ENCODE data around the gene PXDN.
"Not testable (repeated sequence)": the region's sequence is repeated elsewhere in the genome, so short reads cannot be mapped to it uniquely, and the experiment has no call there.

Gene PXDN

GRCh38 chr2:1728821-1729220 is 15.5 kb downstream of the PXDN start:
- no peaks in the 10 kb centered on the region for H3K4me1 Mint-ChIP-seq
- no peak for ATAC-seq (replicated peaks; ENCODE audit: extremely low read depth, poor library complexity, severe bottlenecking)
- no peaks in the 10 kb centered on the region for H3K9me3 Mint-ChIP-seq
- no peaks in the 10 kb centered on the region for H3K27me3 Mint-ChIP-seq
- no peak for DNase-seq (ENCODE audit: low spot score in 2 of 2)
- no peak overlapping the region for H3K27ac Mint-ChIP-seq (ENCODE audit: low read depth)
- no peak overlapping the region for H3K4me3 Mint-ChIP-seq
- no peaks in the 10 kb centered on the region for H3K36me3 Mint-ChIP-seq (ENCODE audit: insufficient read depth)

GRCh38 chr2:1727796-1728474 is 16.4 kb downstream of the PXDN start:
- Mint-ChIP-seq H3K27me3 (no peaks in the 10 kb centered on the region), H3K4me1 (no peaks in the 10 kb centered on the region), H3K4me3 (no peak overlapping the region), H3K9me3 (no peaks in the 10 kb centered on the region), H3K27ac (ENCODE audit: low read depth) (no peak overlapping the region), H3K36me3 (ENCODE audit: insufficient read depth) (no peaks in the 10 kb centered on the region)
- no peak for DNase-seq (ENCODE audit: low spot score in 2 of 2)
- no peak for ATAC-seq (replicated peaks; ENCODE audit: extremely low read depth, poor library complexity, severe bottlenecking)

DNA sequence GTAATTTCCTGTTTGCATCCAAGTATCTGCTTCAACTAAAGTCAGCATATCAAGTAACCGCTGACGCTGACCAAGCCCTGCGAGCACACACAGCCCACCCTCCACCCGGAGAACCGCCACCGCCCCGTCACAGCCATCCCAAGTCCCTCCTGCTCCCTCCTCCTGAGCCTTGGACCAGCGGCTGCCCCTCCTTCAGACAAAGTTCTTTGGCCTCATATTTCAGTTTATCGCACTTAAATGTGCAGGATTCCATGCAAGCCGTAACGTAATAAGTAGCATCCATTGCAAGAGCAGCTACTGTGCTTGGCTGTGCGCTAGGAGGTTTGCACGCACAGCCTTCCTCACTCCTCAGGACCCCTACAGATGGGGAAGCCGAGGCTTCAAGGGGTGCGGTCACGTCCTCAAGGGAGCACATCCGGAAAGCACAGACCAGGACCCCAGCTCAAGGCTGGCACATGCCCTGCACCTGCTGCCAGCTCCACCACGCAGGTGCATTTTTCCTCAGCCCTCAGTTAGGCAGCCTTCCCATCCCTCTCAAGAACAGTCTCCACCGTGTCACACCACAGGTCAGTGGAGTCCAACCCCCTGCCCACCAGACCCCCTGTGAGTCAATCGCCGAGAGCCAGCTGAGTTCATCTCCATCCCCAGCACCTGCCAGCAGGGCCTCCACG is 17.1 kb downstream of the PXDN start:
- no peaks in the 10 kb centered on the region for H3K27me3 Mint-ChIP-seq
- no peaks in the 10 kb centered on the region for H3K4me1 Mint-ChIP-seq
- no peak overlapping the region for H3K4me3 Mint-ChIP-seq
- H3K36me3 Mint-ChIP-seq (ENCODE audit: insufficient read depth), result no peaks in the 10 kb centered on the region
- no peaks in the 10 kb centered on the region for H3K9me3 Mint-ChIP-seq
- DNase-seq (ENCODE audit: low spot score in 2 of 2), result no peak
- H3K27ac Mint-ChIP-seq (ENCODE audit: low read depth), result no peak overlapping the region
- no peak for ATAC-seq (replicated peaks; ENCODE audit: extremely low read depth, poor library complexity, severe bottlenecking)

DNA sequence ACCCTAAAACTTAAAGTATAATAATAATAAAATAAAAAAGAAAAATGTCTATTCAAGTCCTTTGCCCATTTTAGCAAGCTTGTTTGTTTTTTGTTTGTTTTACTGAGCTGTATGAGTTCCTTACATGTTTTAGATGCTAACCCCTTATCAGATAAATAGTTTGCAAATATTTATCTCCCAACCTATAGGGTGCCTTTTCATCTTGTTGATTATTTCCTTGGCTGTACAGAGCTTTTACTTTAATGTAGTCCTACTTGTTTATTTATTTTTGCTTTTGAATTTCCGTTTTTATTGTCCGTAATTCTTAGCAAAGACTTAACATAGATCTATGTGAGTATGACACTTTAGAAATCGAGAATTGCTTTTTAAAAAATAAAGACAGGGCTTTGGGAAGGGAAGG is 17.8 kb downstream of the PXDN start:
- Mint-ChIP-seq H3K4me3 (no peak overlapping the region), H3K27me3 (no peaks in the 10 kb centered on the region), H3K4me1 (no peaks in the 10 kb centered on the region), H3K36me3 (ENCODE audit: insufficient read depth) (no peaks in the 10 kb centered on the region), H3K27ac (ENCODE audit: low read depth) (no peak overlapping the region), H3K9me3 (no peaks in the 10 kb centered on the region)
- ATAC-seq (replicated peaks; ENCODE audit: extremely low read depth, poor library complexity, severe bottlenecking), result no peak
- DNase-seq (ENCODE audit: low spot score in 2 of 2), result no peak

DNA sequence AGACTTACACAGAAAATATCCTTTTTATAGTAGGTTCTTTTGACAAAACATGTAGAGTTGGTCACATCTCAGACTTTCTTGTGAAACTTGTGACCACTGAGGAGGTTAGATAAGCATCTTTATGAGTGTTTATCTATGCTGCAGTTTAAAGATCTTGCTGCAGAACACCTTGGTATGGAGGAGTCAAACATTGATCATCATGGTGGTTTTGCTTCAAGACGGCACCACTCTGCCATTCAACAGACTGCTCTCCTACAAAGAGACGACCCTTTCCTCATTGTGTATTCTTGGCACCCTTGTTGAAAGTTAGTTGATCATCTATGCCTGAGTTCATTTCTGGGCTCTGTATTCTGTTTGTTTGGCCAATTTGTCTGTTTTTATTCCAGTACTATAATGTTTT is 20.0 kb downstream of the PXDN start:
- not testable (repeated sequence) for H3K27me3 Mint-ChIP-seq; ATAC-seq (replicated peaks; ENCODE audit: extremely low read depth, poor library complexity, severe bottlenecking); DNase-seq (ENCODE audit: low spot score in 2 of 2); H3K4me1 Mint-ChIP-seq; H3K27ac Mint-ChIP-seq (ENCODE audit: low read depth); H3K36me3 Mint-ChIP-seq (ENCODE audit: insufficient read depth); H3K4me3 Mint-ChIP-seq; H3K9me3 Mint-ChIP-seq

GRCh38 chr2:1723397-1724042 is 20.8 kb downstream of the PXDN start:
- no peak for ATAC-seq (replicated peaks; ENCODE audit: extremely low read depth, poor library complexity, severe bottlenecking)
- DNase-seq (ENCODE audit: low spot score in 2 of 2), result no peak
- no peak overlapping the region for H3K4me3 Mint-ChIP-seq
- H3K36me3 Mint-ChIP-seq (ENCODE audit: insufficient read depth), result no peaks in the 10 kb centered on the region
- H3K27ac Mint-ChIP-seq (ENCODE audit: low read depth), result no peak overlapping the region
- H3K4me1 Mint-ChIP-seq, result no peaks in the 10 kb centered on the region
- peaks cover under 1% of the 10 kb centered on the region for H3K9me3 Mint-ChIP-seq
- no peaks in the 10 kb centered on the region for H3K27me3 Mint-ChIP-seq

DNA sequence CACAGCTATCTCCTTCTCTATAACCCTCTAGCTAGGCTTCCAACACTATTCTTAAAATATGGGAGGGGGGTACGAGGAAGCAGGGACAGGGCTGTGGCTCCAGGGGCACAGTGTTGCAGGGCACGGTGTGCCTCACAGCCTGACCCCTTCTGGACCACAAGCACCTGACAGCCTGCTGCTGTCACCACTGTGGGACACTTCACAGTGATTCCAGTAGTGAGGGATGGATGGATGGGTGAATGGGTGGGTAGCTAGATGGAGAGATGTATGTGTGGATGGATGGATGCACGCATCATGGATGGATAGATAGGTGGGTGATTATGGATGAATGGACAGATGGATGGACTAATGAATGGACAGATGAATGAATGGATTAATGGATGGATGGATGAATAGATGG is 21.6 kb downstream of the PXDN start:
- no peak overlapping the region for H3K4me3 Mint-ChIP-seq
- H3K4me1 Mint-ChIP-seq, result no peaks in the 10 kb centered on the region
- no peak for DNase-seq (ENCODE audit: low spot score in 2 of 2)
- no peak overlapping the region for H3K27ac Mint-ChIP-seq (ENCODE audit: low read depth)
- ATAC-seq (replicated peaks; ENCODE audit: extremely low read depth, poor library complexity, severe bottlenecking), result no peak
- no peaks in the 10 kb centered on the region for H3K27me3 Mint-ChIP-seq
- H3K36me3 Mint-ChIP-seq (ENCODE audit: insufficient read depth), result no peaks in the 10 kb centered on the region
- H3K9me3 Mint-ChIP-seq, result peaks cover 8% of the 10 kb centered on the region

DNA sequence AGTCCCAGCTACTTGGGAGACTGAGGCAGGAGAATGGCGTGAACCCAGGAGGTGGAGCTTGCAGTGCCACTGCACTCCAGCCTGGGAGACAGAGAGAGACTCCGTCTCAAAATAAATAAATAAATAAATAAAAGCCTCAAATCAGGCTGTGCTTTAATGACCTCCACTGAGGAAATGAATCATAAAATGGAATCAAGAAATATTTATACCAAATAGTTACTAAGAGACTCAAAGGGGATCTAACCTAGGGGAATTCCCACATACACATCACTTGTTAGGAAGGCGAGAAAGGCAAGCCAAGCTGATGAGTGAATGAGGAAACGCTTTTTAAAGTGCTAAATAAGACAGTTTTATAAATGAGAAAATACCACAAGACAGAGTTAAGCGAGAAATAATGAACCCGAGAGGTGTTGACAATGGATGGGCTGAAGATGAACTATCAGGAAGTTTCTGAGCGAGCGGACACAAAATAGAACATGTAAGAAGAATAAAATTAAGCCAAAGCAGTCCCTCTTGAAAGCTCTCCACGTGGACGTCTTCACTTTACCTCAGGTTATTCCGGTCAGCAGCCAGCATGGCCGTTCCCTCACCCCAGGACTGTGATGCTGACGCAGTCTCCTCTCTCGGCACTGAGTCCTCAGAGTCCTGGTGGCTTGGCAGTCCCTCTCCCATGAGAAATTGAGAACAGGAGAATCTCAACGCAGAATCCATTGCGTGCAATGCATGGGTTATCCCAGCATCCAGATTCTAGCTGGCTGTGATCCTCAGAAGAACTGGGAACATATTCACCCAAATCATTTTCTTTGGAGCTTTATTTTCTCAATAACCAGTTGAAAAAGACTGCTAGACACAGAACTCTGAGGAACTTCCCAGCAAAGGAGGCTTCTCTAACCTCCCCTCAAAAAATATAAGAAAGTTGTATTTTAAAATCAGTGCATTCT is 22.3 kb downstream of the PXDN start:
- DNase-seq (ENCODE audit: low spot score in 2 of 2) (no peak), ATAC-seq (replicated peaks; ENCODE audit: extremely low read depth, poor library complexity, severe bottlenecking) (no peak)
- no peaks in the 10 kb centered on the region for H3K36me3 Mint-ChIP-seq (ENCODE audit: insufficient read depth)
- H3K27ac Mint-ChIP-seq (ENCODE audit: low read depth), result no peak overlapping the region
- no peaks in the 10 kb centered on the region for H3K27me3 Mint-ChIP-seq
- no peaks in the 10 kb centered on the region for H3K4me1 Mint-ChIP-seq
- peaks cover 10% of the 10 kb centered on the region for H3K9me3 Mint-ChIP-seq
- H3K4me3 Mint-ChIP-seq, result no peak overlapping the region

GRCh38 chr2:1718339-1719220 is 25.7 kb downstream of the PXDN start:
- no peak for DNase-seq (ENCODE audit: low spot score in 2 of 2)
- H3K27ac Mint-ChIP-seq (ENCODE audit: low read depth), result no peak overlapping the region
- peaks cover 10% of the 10 kb centered on the region for H3K9me3 Mint-ChIP-seq
- no peaks in the 10 kb centered on the region for H3K36me3 Mint-ChIP-seq (ENCODE audit: insufficient read depth)
- no peak for ATAC-seq (replicated peaks; ENCODE audit: extremely low read depth, poor library complexity, severe bottlenecking)
- H3K27me3 Mint-ChIP-seq, result no peaks in the 10 kb centered on the region
- H3K4me1 Mint-ChIP-seq, result no peaks in the 10 kb centered on the region
- no peak overlapping the region for H3K4me3 Mint-ChIP-seq

DNA sequence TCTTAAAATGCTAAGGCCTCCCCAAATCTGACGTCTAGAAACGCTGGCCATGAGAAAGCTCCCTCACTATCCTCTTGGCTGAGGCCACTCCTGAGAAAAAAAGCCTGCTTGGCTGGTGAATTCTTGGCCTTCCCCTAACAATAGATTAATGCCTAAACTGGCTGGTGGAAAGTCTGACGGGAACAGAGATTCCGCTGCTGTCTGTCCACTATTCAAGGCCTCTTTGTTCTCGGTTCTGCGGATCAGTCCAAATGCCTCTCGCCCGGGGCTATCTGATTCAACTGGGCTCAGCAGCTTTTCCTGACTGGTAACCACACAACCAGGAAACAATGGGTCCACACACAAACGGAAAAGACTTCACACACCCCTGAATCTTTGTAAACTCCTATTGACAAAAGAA is 27.2 kb downstream of the PXDN start:
- DNase-seq (ENCODE audit: low spot score in 2 of 2) (no peak), ATAC-seq (replicated peaks; ENCODE audit: extremely low read depth, poor library complexity, severe bottlenecking) (no peak)
- no peaks in the 10 kb centered on the region for H3K36me3 Mint-ChIP-seq (ENCODE audit: insufficient read depth)

DNA sequence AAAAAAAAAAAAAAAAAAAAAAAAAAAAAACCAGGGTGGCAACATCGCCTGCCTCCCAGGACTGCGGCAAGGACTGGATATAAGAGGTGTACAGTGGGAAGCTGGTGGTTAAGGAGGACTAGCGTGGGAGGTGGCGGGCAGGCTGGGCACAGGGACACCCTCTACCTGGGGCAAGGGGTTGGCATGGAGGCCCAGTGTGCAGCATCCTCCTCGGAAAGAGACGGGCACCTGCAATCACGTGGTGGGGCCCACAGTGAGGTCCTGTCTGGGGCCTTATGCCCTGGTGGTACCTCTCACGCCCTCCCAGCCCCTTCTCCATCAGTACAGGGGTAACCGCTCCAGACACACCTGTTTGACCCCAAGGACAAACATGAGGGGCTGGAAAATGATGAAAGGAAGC is 27.9 kb downstream of the PXDN start:
- H3K27ac Mint-ChIP-seq (ENCODE audit: low read depth), result no peak overlapping the region
- no peak overlapping the region for H3K4me3 Mint-ChIP-seq
- no peaks in the 10 kb centered on the region for H3K36me3 Mint-ChIP-seq (ENCODE audit: insufficient read depth)
- H3K27me3 Mint-ChIP-seq, result no peaks in the 10 kb centered on the region
- ATAC-seq (replicated peaks; ENCODE audit: extremely low read depth, poor library complexity, severe bottlenecking), result no peak
- H3K9me3 Mint-ChIP-seq, result peaks cover 10% of the 10 kb centered on the region
- no peaks in the 10 kb centered on the region for H3K4me1 Mint-ChIP-seq
- no peak for DNase-seq (ENCODE audit: low spot score in 2 of 2)

More for the DNA sequence above, 27.2 kb downstream of the PXDN start:
- H3K4me1 Mint-ChIP-seq, result no peaks in the 10 kb centered on the region
- no peak overlapping the region for H3K27ac Mint-ChIP-seq (ENCODE audit: low read depth)
- H3K27me3 Mint-ChIP-seq, result no peaks in the 10 kb centered on the region
- H3K4me3 Mint-ChIP-seq, result no peak overlapping the region
- H3K9me3 Mint-ChIP-seq, result peaks cover 10% of the 10 kb centered on the region

- not testable (repeated sequence) for H3K4me3 Mint-ChIP-seq; H3K4me1 Mint-ChIP-seq; H3K27me3 Mint-ChIP-seq; DNase-seq (ENCODE audit: low spot score in 2 of 2); ATAC-seq (replicated peaks; ENCODE audit: extremely low read depth, poor library complexity, severe bottlenecking); H3K27ac Mint-ChIP-seq (ENCODE audit: low read depth); H3K36me3 Mint-ChIP-seq (ENCODE audit: insufficient read depth)
- peaks cover 10% of the 10 kb centered on the region for H3K9me3 Mint-ChIP-seq
Observed at GRCh38 chr2:1716014-1716305, 28.4 kb downstream of the PXDN start.

Data from central memory CD8-positive, alpha-beta T cell (primary cell).